GM12878 (cell line): Measurements from ENCODE around the gene ADD1. TPM values are rescaled to one million over a fixed set of nuclear protein-coding genes. Genes with fewer than 3 reads are reported as not detected.

Source experiments
- ATAC-seq: fragments of 200-7000 bp; cut with Tn5 transposase; 3 replicates; pipeline ENCODE4 v1.9.1; 2020; ENCODE audit warnings: mild to moderate bottlenecking, moderate library complexity
- BruUV-seq: library from RNA; stranded (reverse); fragments of 400-500 nt; replicated peaks from 2 replicates; lab custom pipeline; 2021; lab: Mats Ljungman, UMichigan
- CTCF ChIA-PET: fragments of 300-600 bp; sonication (Branson Sonifier 250); formaldehyde crosslinking; extraction: SDS; loops from one replicate; lab custom pipeline; 2021; ENCODE audit warnings: inconsistent platforms; lab: Yijun Ruan, JAX
- POLR2A ChIA-PET: fragments of 350-600 bp; formaldehyde crosslinking; extraction: SDS; loops from one replicate; lab custom pipeline; 2021; ENCODE audit warnings: inconsistent platforms; lab: Charles Lee
- RAD21 ChIA-PET: fragments of 300-600 bp; sonication (Branson Sonifier 250); formaldehyde crosslinking; loops from one replicate; lab custom pipeline; 2023; ENCODE audit warnings: antibody characterized with exemption; ENCODE audit not compliant: unreplicated experiment; lab: Charles Lee
- SMC1A ChIA-PET: fragments of 300-600 bp; sonication (Branson Sonifier 250); formaldehyde crosslinking; loops from one replicate; lab custom pipeline; 2023; ENCODE audit not compliant: unreplicated experiment, uncharacterized antibody; lab: Charles Lee
- DNase-seq: peaks from one replicate; pipeline ENCODE4 v3.0.0-alpha.2; 2011; ENCODE audit warnings: low read depth, low spot score
- FAIRE-seq: peaks from 3 replicates; lab custom pipeline; 2011; peaks lifted over from hg19 to GRCh38; lab: Jason Lieb, UNC
- H2AFZ ChIP-seq: 2 replicates; pipeline ENCODE4 v1.6.0; 2011; ENCODE audit warnings: low read depth, low read length, control low read depth; ENCODE audit not compliant: control insufficient read depth
- H3K27ac ChIP-seq: 2 replicates; pipeline ENCODE4 v1.5.1; 2011; ENCODE audit warnings: control low read depth; ENCODE audit not compliant: control insufficient read depth, insufficient read depth
- H3K27me3 ChIP-seq, 2 experiments: replicated peaks in 1 of 2; 2 replicates each; pipeline versions ENCODE4 v1.6.0 to v1.6.1; 2011; ENCODE audit warnings: low read length in 1 of 2; ENCODE audit not compliant: control insufficient read depth in 2 of 2, insufficient read depth in 2 of 2
- H3K36me3 ChIP-seq, 2 experiments: 2 replicates each; pipeline ENCODE4 v1.5.1; 2011; ENCODE audit warnings: low read length in 1 of 2; ENCODE audit not compliant: control insufficient read depth in 2 of 2, insufficient read depth in 2 of 2
- H3K4me1 ChIP-seq: 2 replicates; pipeline ENCODE4 v1.6.1; 2011; ENCODE audit warnings: mild to moderate bottlenecking, low read length, moderate library complexity, mixed read lengths; ENCODE audit not compliant: control insufficient read depth, insufficient read depth
- H3K4me2 ChIP-seq: 2 replicates; pipeline ENCODE4 v1.6.0; 2011; ENCODE audit warnings: control low read depth; ENCODE audit not compliant: control insufficient read depth, insufficient read depth
- H3K4me3 ChIP-seq: fragments of 200-600 bp; sonication (generic); 2 replicates; pipeline ENCODE4 v1.5.1; 2016
- H3K79me2 ChIP-seq: 2 replicates; pipeline ENCODE4 v1.6.0; 2011; ENCODE audit warnings: low read length; ENCODE audit not compliant: control insufficient read depth, insufficient read depth
- H3K9ac ChIP-seq: 2 replicates; pipeline ENCODE4 v1.8.0; 2011; ENCODE audit warnings: low read length, control low read depth, mixed read lengths; ENCODE audit not compliant: control insufficient read depth, insufficient read depth
- H3K9me3 ChIP-seq: replicated peaks from 3 replicates; pipeline ENCODE4 v1.5.1; 2011; ENCODE audit warnings: mild to moderate bottlenecking, low read length; ENCODE audit not compliant: control insufficient read depth, insufficient read depth
- H4K20me1 ChIP-seq: 2 replicates; pipeline ENCODE4 v1.6.0; 2011; ENCODE audit not compliant: control insufficient read depth, insufficient read depth
- IKZF1 ChIP-seq: fragments of 450-650 bp; conservative IDR thresholded peaks from 2 replicates; pipeline ENCODE4 v1.6.1; 2017; ENCODE audit warnings: antibody characterized with exemption, mild to moderate bottlenecking
- JUNB ChIP-seq: IDR thresholded peaks from 2 replicates; pipeline ENCODE4 v1.6.1; 2016; ENCODE audit warnings: antibody characterized with exemption, mild to moderate bottlenecking
- KLF5 ChIP-seq: fragments of 450-650 bp; IDR thresholded peaks from 2 replicates; pipeline ENCODE4 v1.6.1; 2014; ENCODE audit warnings: mild to moderate bottlenecking; ENCODE audit not compliant: partially characterized antibody
- POLR2AphosphoS2 ChIP-seq: IDR thresholded peaks from 2 replicates; pipeline ENCODE4 v1.6.1; 2011; ENCODE audit warnings: low read depth, mild to moderate bottlenecking, low read length, improper control_type of control experiment, moderate library complexity
- TAF1 ChIP-seq: IDR thresholded peaks from 2 replicates; pipeline ENCODE4 v1.6.1; 2011; ENCODE audit warnings: mild to moderate bottlenecking, low read depth, low read length, borderline replicate concordance
- ZBTB4 ChIP-seq: fragments of 450-650 bp; formaldehyde crosslinking; IDR thresholded peaks from 2 replicates; pipeline ENCODE4 v1.4.0; 2022; ENCODE audit warnings: mild to moderate bottlenecking, moderate library complexity
- ZZZ3 ChIP-seq: IDR thresholded peaks from 2 replicates; pipeline ENCODE4 v1.6.1; 2011; ENCODE audit warnings: low read depth; ENCODE audit not compliant: control insufficient read depth, insufficient read length
- WGBS: methylation state at CpG from one replicate; pipeline ENCODE4 v1.1.6; 2016; ENCODE audit warnings: low lambda C conversion rate; ENCODE audit not compliant: insufficient replicate concordance, insufficient coverage; ENCODE audit errors: missing lambda C conversion rate; 5-methylcytosine and 5-hydroxymethylcytosine counted together
- in situ Hi-C: fragments of 300-500 bp; cut with MboI; formaldehyde crosslinking; loops from 9 replicates; pipeline ENCODE4 v1.14.3; 2018; ENCODE audit warnings: mixed read lengths
- intact Hi-C: fragments of 100-400 bp; cut with micrococcal nuclease; formaldehyde crosslinking; loops from one replicate; pipeline ENCODE4 v1.14.2; 2022; ENCODE audit not compliant: unreplicated experiment
- polyA plus RNA-seq, 11 experiments: library from polyadenylated mRNA; depleted of rRNA in 4 of 11; unstranded in 6 of 11; stranded (reverse) in 5 of 11; fragments of >200 nt; fragmentation: Nextera tagmentation in 4 of 11; fragmentation: Illumina TruSeq in 1 of 11; extraction: Ambion mirVana in 4 of 11; extraction: Trizol in 1 of 11; gene quantifications; 1 replicate in 1 of 11; 2 replicates in 10 of 11; pipeline versions ENCODE4 v1.2.1 to v1.2.3, GENCODE V29; 2011 to 2016; ENCODE audit warnings: inconsistent platforms in 2 of 11, missing spikeins in 2 of 11, low read depth in 1 of 11
- total RNA-seq, 4 experiments: library from RNA; depleted of rRNA in 3 of 4; stranded (reverse); fragments of >200 nt in 3 of 4; fragmentation: Illumina TruSeq in 1 of 4; extraction: Trizol in 1 of 4; gene quantifications; 2 replicates each; pipeline versions ENCODE4 v1.2.1 to v1.2.3, GENCODE V29; 2013 to 2021

ADD1 gene
- total and polyA plus RNA-seq, 10 of the 15 experiments (the other 5 are each of a cell fraction or from before 2014, with no cell fraction given), result 21.6 to 182 (median 105) TPM

GRCh38 chr4:2836391-2836859, 7.2 kb upstream of the ADD1 start:
- intact Hi-C loops (no loop called here), in situ Hi-C loops (no loop called here)
- ChIA-PET RAD21 (no interaction called here), POLR2A (no interaction called here), CTCF (no interaction called here), SMC1A (no interaction called here)
- no peaks in the 10 kb centered on the region for H3K27me3 ChIP-seq
- H3K27ac ChIP-seq, result no peak overlapping the region
- H3K9ac ChIP-seq, result no peak overlapping the region
- H2AFZ ChIP-seq, result no peak overlapping the region
- no peaks in the 10 kb centered on the region for H3K79me2 ChIP-seq
- 95% methylated on average over 5 of the region's 5 CpGs for WGBS
- no peak overlapping the region for H3K4me3 ChIP-seq
- no peak for DNase-seq
- H3K4me2 ChIP-seq, result no peak overlapping the region
- peaks cover 13 to 15% of the 10 kb centered on the region in 2 experiments; a peak in 3 of 4 replicates for H3K36me3 ChIP-seq
- H4K20me1 ChIP-seq, result no peaks in the 10 kb centered on the region
- no peak for ATAC-seq
- H3K9me3 ChIP-seq, result no peaks in the 10 kb centered on the region
- BruUV-seq, result no TSS peak
- H3K4me1 ChIP-seq, result peaks cover 44% of the 10 kb centered on the region
- no peak for FAIRE-seq
- TF ChIP-seq ZBTB4 (no peak), KLF5 (no peak), IKZF1 (no peak), POLR2AphosphoS2 (0 out of 2 replicates have a peak, but pooled peaks have one; percentile 30), ZZZ3 (no peak), TAF1 (no peak), JUNB (no peak)
